HG03558 (cell line): ENCODE results near the gene CRELD2.

Source experiments
- ATAC-seq: cut with Tn5 transposase; IDR thresholded peaks from one replicate; pipeline ENCODE4 v1.9.1; 2021; ENCODE audit warnings: moderate number of reproducible peaks; ENCODE audit not compliant: unreplicated experiment; ENCODE audit errors: extremely low read depth

CRELD2 gene

DNA sequence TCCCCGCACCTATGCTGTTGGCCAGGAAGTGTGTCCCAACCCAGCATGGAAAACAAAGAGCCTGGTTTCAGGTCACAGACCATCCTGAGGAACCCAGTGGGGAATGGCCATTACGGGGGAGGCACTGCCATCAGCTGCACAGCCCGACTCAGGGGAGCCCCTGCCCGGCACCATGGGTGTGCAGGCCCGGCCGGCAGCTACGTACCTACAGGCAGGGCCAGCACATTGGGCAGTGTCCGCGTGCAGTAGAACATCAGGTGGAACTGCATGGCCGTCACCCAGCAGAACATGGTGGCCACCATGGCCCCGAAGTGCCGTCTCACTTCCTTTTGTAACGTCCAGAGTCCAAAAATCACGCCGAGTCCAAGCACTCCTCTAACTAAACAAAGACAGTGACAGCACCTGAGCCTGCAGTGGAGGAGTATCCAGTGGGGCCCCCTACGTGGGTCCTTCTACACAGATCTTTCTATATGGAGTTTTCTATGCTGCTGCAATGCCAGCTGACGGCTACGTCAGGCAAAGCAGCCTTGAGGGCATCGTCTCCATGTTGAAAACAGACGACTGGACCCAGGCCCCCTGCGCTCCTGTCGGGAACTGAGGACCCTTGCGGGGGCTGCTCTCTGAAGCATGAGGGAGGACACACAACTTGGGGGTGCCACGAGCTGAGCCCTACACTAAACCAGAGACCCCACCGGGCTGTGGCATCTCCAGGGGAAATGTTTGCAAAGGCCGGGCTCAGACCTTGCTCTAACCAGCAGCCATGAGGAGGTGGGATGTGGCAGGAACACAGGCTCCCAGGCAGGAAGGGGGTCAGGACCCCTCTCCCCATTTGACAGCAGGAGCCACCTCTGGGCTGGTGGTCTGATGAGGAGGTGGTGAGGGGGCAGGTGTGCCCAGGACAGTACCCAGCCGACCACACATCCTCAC is 7.9 kb upstream of the CRELD2 start:
- ATAC-seq = no peak

DNA sequence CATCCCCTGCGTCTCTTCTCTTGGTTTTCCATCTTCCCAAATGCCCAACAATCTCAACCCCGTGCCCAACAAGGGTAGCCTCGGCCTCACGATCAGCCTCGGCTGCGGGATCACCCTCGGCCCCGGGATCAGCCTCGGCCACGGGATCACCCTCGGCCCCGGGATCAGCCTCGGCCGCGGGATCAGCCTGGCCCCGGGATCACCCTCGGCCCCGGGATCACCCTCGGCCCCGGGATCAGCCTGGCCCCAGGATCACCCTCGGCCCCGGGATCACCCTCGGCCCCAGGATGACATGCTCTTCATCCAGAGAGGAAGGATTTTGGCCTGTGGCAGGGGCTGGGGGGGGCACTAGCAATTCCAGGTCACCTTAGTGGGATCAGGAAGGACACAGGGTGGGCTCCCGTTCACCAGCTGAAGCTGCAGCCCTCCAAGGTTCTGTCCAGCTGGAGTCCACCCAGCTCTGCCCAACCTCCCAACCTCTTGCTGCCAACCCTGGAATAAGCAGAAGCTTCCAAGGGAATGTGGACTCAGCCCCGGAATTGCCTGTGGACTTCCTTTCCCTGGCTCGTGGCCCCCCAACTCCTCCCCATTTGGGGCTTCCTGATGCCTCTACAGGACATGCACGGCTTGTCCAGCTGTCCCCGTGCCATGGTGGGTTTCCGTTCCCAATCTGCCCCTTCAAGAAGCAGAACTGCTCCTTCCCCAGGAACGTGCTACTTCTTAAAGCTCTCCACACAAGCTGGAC is 6.4 kb upstream of the CRELD2 start:
- ATAC-seq = no peak

DNA sequence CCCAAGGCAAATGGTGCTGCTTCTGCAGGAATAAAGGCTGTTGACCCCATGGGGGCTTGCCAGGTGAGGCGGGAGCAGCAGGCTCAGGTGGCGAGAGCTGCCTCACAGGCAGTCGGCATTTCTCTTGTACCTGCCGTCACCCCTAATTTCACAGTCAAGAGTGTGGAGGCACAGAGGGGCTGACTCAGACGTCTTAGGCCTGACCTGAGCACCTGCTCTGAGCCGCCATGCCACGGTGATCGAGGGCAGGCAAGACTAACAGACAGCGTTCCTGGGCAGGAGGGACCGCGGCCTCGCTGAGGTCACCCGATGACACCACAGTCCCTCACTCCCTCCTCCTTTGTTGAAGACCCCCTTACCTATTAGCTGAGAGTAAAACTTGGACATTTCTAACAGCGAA is 5.4 kb upstream of the CRELD2 start:
- no peak for ATAC-seq

DNA sequence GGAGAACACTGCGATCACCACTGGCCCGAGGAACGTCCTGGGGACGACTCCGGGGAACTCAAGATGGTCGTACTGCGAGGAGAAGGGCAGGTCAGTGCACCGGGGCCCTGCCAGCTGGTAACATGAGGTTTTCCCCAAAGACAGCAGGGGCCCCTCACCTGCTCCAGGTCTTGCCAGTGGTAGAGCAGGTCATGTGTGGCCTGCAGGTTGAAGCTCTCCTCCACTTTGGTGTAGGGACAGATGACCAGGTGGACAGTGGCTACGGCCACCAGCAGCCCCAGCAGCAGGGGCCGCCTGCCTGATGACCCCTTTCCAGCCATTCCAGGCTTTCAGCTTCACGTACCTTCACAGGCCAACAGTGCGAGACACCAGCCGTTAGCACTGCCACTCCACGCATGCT is 5.0 kb upstream of the CRELD2 start:
- ATAC-seq = no peak

DNA sequence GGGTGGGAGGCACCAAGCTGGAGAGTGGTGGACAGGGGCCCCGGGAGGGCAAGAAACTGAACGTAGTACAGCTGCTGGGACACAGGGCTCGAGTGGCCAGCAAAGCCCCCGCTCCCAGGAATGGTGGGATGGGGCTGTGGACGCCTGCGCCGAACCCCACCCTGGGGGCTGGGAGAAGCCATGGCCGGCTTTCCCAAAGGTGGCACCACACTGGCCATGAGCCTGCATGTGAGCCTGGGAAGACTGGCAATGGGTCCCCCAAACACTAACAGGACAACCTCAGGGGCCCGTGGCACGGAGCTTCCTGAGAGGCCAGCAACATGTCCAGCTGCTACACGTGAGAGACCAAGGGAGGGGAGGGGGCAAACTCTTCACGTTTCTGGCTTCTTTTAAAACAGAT is 4.2 kb upstream of the CRELD2 start:
- ATAC-seq = no peak

GRCh38 chr22:49915610-49916009 is 2.8 kb upstream of the CRELD2 start:
- no peak for ATAC-seq

DNA sequence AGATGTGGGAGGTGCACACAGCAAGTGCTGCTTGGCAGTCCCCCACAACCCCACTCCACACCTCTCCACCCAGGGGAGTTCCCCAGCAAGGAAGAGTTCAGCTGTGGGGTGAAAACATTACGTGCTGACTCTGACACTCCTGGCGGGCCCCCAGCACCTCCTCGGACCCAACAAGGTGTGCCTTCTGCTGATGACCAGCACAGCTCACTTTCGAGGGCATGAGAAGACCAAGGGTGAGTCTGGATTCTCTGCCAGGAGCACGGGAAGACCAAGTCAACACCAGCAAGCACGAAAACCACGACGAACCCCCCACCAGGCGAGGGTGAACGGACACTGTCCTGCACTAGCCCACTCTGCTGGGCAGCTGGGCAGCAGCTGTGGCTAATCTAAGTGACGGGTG is 1.6 kb upstream of the CRELD2 start:
- no peak for ATAC-seq

GRCh38 chr22:49918911-49919881 is 762 bp downstream of the CRELD2 start:
- no peak for ATAC-seq

GRCh38 chr22:49920859-49921258 is 2.4 kb downstream of the CRELD2 start:
- ATAC-seq = no peak

DNA sequence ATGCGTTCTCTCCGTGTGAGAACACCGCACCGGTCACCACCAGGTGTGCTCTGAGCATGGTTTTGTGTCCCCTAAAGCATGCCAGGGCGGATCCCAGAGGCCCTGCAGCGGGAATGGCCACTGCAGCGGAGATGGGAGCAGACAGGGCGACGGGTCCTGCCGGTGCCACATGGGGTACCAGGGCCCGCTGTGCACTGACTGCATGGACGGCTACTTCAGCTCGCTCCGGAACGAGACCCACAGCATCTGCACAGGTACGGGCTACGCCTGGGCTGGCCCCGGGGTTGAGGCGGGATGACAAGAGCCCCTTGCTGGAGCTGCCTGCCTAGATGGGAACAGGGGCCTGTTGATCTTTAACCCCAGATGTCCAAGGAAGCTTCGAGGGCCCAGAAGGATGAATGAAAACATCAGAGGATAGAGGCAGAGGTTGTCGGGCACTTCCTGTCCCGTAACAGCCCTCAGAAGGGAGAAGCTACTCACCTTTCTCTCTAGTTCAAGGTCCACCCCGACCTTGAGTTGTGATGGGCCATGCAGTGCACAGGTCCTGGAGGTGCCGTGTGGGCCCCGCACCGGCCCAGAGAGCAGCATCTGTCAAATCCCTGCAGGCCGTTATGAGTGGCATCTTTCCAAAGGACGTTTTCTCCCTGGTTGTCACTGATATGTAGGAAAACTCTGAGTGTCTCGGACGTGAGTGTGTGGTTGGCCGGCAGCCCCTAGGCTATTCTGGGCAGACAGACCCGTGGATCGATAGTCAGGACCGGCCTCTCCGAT is 3.3 kb downstream of the CRELD2 start:
- ATAC-seq = no peak

DNA sequence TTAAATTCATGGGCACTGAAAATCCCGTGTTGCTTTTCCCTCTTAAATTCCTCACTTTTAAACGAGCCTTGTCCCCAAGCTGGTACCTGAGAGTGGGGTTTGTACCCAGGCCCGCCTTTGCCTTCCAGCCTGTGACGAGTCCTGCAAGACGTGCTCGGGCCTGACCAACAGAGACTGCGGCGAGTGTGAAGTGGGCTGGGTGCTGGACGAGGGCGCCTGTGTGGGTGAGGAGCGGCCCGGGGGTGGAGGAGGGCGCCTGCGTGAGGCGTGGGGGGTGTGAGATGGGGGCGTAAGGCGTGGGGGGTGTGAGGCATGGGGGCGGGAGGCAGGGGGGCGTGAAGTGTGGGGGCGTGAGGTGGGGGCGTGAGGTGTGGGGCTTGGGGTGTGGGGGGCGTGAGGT is 4.0 kb downstream of the CRELD2 start:
- ATAC-seq = no peak

DNA sequence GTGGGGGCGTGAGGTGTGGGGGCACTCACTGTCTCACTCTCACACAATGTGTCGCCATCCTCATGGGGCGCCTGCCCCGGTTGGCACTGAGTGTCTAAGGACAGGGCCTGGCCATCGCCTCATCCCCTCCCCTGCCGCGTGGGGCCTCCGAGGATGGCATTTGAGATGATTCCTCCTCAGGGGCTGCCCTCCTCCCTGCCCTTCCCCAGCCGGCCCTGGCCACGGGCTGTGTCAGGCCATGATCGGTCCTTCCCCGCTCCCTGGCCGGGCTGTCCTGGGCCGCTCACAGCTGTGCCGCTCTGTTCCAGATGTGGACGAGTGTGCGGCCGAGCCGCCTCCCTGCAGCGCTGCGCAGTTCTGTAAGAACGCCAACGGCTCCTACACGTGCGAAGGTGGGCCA is 4.5 kb downstream of the CRELD2 start:
- ATAC-seq = no peak

GRCh38 chr22:49923445-49923844 is 5.0 kb downstream of the CRELD2 start:
- no peak for ATAC-seq

DNA sequence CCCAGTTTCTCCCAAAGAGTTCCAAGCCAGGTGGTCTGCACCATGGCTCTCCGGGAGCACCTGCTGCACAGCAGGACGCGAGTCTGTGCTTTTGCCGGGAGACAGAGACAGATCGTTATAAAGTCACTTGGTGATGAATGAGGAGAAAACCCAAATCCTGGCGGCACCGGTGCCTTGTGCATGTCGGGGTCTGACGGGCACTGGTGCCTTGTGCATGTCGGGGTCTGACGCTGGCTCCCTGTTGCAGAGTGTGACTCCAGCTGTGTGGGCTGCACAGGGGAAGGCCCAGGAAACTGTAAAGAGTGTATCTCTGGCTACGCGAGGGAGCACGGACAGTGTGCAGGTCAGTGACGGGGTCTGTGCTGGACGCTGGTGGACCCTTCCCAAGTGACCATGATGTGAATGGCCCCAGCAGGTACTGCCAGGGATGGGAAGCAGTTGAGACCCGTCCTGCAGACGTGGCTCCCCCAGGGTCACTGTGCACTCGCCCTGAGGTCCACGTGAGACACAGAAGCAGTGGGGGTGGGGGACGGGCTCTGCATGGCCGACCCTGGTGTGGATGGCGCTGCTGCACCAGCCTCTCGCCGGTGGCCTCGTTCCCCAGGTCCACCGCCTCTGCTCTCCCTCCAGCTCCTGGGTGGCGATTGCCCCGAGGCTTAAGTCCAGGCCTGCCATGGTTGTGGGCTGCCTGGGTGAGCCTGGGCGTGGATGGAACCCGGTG is 5.8 kb downstream of the CRELD2 start:
- no peak for ATAC-seq

DNA sequence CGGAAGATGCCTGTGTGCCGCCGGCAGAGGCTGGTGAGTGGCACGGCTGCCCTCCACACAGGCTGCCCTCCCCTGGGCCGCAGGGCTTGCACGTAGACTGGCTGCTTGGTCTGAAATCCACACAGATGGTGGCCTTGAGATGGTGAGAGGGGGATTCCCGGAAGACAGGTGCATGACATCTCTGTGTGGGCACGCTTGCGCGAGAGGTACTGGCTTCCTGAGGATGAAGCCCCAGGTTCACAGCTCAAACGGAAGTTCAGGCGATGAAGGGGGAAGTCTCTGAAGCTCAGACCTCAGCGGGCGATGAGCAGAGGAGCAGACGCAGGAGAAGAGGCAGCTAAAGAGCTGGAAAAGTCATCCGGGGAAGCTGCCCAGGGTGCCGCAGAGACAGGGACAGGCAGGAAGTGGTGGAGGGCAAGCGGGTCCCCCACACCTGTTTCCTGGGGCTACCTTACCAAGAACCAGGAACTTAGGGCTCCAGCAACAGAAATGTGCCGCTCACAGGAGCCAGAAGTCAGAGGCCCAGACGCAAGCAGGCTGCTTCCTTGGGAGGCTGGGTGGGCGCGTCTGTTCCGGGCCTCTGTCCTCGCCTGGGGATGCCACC is 7.2 kb downstream of the CRELD2 start:
- no peak for ATAC-seq

DNA sequence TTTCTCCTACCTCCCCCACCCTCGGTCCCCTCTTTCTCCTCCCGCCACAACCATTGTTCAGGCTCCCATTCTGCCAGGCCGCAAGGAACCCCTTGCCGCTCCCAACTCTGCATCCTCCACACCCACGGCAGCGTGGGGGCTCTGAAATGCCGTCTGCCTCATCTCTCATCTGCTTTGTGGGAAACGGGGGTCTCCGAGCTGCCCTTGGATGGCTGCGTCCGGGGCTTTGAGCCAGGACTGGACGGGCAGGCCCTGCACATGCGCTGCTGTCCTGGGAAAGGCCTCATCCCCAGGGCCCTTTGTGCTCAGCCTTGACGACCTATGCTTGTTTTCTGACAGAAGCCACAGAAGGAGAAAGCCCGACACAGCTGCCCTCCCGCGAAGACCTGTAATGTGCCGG is 8.5 kb downstream of the CRELD2 start:
- ATAC-seq = no peak

GRCh38 chr22:49927483-49928184 is 9.2 kb downstream of the CRELD2 start:
- ATAC-seq = no peak

DNA sequence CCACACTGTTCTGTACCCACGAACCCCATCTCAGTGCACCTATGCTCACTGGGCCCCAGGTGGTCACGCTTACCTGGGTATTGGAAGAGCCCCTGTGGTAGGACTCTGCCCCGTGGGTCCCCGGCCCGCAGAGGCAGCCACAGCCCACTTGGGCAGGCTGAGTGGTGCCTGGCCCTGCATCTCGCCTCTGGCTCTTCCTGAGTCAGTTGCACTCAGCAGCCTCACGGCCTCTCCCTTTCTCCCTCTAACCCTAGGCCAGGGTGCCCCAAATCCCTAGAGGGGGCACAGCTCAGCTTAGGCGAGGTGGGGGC is 9.7 kb downstream of the CRELD2 start:
- no peak for ATAC-seq
